GM21737 (cell line): Measurements from ENCODE around the gene L3MBTL4.

Source experiments
- ATAC-seq: cut with Tn5 transposase; IDR thresholded peaks from one replicate; pipeline ENCODE4 v1.9.1; 2021; ENCODE audit warnings: mild to moderate bottlenecking, moderate library complexity; ENCODE audit not compliant: unreplicated experiment

The L3MBTL4 gene

GRCh38 chr18:5937795-5938194 is 476.9 kb downstream of the L3MBTL4 start:
- ATAC-seq, result no peak

GRCh38 chr18:5937121-5937520 is 477.6 kb downstream of the L3MBTL4 start:
- no peak for ATAC-seq

GRCh38 chr18:5930789-5931188 is 483.9 kb downstream of the L3MBTL4 start:
- no peak for ATAC-seq

GRCh38 chr18:5918205-5918858 is 496.4 kb downstream of the L3MBTL4 start:
- no peak for ATAC-seq

- ATAC-seq, result no peak
Observed at GRCh38 chr18:5914951-5915350, 499.8 kb downstream of the L3MBTL4 start.

GRCh38 chr18:5914016-5914415 is 500.7 kb downstream of the L3MBTL4 start:
- ATAC-seq, result no peak

- no peak for ATAC-seq
Observed at GRCh38 chr18:5912566-5912965, 502.1 kb downstream of the L3MBTL4 start.

GRCh38 chr18:5909125-5909524 is 505.6 kb downstream of the L3MBTL4 start:
- no peak for ATAC-seq
